Spleen (tissue), 7 donors: ENCODE measurements around the gene HRH3.

Experiments
- POLR2AphosphoS5 ChIP-seq, 3 donors: sonication (generic); formaldehyde crosslinking; IDR thresholded peaks; one replicate each; pipeline ENCODE4 v1.5.1; 2017; ENCODE audit warnings: antibody characterized with exemption in 3 of 3
- TF ChIP-seq, protein P1 (sequence below), 11 experiments: fragments of 200-600 bp in 7 of 11; fragments of 450-650 bp in 4 of 11; sonication (generic) in 4 of 11; IDR thresholded peaks in 8 of 11; conservative IDR thresholded peaks in 3 of 11; 1 replicate in 7 of 11; 2 replicates in 4 of 11; pipeline versions ENCODE4 v1.4.0 to v1.8.0; 2016 to 2021; ENCODE audit warnings: antibody characterized with exemption in 11 of 11, inconsistent platforms in 4 of 11, mild to moderate bottlenecking in 1 of 11
- donor health status: DM: no; HTN: no; CAD: no; lungs with moderate emphysema.
- donor health status: DM: no; HTN: no; CAD: no.
- donor health status: DM: no; HTN: no; CAD: no.

DNA sequence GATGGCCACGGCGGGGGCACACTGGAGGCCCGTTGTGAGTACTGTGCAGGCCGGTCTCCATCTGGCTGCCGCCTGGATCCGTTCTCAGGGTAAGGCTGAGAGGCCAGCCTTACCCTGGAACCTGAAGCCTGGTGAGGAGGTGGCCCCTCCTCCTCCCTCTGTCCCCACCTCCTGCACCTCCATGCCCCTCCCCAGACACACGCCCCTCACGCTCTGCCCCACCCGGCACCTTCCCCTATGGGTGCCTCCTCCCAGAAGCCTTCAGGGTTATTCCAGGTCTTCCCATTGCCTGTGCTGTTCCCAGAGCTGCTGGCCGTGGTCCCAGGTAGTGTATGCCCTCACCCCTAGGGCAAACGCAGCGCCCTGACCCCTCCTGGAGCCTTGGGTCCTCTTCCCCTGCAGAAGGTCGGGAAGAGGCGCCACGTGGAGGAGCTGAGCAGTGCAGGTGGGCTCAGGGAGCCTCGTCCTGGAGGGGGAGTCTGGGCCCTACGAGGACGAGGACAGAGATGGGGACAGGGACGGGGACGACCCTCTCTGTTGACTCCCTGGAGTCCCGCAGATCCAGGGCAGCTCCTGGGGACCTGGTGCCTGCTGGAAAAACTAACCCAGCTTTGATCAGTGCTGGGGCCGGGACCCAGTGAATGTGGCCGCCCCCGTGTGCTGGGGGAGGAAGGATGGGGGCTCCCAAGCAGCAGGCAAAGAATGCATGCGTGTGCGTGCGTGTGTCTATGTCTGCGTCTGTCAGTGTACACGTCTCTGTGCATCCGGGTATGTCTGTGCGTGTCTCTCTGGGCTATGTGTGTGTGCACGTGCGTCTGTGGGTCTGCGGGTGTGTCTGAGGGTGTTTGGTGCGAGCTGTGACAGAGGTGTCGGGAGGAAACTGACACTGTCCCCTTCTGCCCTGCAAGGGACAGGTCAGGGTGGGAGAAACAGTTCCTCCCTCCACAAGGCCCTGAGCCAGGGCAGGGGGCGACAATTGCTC lies 8.2 kb upstream of the HRH3 start:
- TF ChIP-seq, protein P1, sequence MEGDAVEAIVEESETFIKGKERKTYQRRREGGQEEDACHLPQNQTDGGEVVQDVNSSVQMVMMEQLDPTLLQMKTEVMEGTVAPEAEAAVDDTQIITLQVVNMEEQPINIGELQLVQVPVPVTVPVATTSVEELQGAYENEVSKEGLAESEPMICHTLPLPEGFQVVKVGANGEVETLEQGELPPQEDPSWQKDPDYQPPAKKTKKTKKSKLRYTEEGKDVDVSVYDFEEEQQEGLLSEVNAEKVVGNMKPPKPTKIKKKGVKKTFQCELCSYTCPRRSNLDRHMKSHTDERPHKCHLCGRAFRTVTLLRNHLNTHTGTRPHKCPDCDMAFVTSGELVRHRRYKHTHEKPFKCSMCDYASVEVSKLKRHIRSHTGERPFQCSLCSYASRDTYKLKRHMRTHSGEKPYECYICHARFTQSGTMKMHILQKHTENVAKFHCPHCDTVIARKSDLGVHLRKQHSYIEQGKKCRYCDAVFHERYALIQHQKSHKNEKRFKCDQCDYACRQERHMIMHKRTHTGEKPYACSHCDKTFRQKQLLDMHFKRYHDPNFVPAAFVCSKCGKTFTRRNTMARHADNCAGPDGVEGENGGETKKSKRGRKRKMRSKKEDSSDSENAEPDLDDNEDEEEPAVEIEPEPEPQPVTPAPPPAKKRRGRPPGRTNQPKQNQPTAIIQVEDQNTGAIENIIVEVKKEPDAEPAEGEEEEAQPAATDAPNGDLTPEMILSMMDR (IDR thresholded peaks at IDR 0.05 in 8 of 11, conservative IDR thresholded peaks at IDR 0.05 in 3 of 11), result no peak
- no peak for TF ChIP-seq POLR2AphosphoS5 (IDR thresholded peaks at IDR 0.05)
